Measurements from ENCODE around the gene RPL11.
"Not testable (repeated sequence)": the region's sequence is repeated elsewhere in the genome, so short reads cannot be mapped to it uniquely, and the experiment has no call there.

The RPL11 gene

DNA sequence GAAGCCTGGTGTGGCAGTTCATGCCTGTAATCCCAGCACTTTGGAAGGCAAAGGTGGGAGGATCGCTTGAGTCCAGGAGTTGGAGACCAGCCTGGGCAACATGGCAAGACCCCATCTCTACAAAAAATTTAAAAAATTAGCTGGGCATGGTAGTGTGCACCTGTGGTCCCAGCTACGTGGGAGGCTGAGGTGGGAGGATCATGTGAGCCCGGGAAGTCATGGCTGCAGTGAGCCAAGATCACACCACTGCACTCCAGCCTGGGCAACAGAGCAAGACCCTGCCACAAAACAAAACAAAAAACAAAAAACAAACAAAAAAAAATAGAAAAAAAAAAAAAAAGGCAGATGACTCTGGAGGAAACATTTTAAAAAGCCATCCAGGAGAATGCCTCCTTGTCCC lies 3.9 kb upstream of the RPL11 start:
- not testable (repeated sequence) for DNase-seq

DNA sequence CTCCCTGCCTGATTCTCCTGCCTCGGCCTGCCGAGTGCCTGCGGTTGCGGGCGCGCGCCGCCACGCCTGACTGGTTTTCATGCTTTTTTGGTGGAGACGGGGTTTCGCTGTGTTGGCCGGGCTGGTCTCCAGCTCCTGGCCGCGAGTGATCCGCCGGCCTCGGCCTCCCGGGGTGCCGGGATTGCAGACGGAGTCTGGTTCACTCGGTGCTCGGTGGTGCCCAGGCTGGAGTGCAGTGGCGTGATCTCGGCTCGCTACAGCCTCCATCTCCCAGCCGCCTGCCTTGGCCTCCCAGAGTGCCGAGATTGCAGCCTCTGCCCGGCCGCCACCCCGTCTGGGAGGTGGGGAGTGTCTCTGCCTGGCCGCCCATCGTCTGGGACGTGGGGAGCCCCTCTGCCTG lies 3.3 kb upstream of the RPL11 start:
- not testable (repeated sequence) for DNase-seq

DNA sequence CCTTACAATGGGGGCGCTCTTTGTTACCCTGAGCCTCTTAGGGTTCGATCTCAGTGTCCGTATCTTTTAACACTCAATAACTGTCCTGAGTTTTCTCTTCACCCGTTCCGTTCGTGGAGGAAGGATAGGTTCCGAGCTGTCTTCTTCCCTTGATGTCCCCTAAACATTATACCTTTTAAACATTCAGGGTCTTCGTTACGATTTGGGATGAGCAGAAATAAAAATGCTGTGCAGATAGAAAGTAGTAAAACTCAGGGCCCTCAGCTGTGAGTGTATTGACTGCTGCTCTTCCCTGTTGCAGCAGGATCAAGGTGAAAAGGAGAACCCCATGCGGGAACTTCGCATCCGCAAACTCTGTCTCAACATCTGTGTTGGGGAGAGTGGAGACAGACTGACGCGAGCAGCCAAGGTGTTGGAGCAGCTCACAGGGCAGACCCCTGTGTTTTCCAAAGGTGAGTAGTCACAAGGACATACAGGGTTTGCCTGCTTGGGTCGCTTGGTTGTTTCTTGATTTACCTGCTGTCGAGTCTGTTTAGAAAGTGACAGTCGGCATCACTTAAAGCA lies 784 bp downstream of the RPL11 start:
- DNase-seq = no peak

DNA sequence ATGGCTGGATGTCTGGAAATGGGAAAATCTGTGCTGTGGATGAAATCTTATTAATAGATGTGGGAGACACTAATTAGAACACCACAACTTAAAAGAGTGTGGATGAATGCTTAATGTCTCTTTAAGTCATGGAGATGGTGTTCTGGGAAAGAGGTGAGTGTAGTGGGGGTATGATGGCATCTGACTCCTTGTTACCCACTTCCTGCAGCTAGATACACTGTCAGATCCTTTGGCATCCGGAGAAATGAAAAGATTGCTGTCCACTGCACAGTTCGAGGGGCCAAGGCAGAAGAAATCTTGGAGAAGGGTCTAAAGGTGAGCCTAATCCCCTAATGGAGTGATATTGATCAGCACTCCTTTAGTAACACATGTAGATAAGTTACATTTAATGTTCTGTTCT lies 2.0 kb downstream of the RPL11 start:
- DNase-seq = no peak

- no peak for DNase-seq
These were observed 2.8 kb downstream of the RPL11 start for GRCh38 chr1:23694371-23694770.

DNA sequence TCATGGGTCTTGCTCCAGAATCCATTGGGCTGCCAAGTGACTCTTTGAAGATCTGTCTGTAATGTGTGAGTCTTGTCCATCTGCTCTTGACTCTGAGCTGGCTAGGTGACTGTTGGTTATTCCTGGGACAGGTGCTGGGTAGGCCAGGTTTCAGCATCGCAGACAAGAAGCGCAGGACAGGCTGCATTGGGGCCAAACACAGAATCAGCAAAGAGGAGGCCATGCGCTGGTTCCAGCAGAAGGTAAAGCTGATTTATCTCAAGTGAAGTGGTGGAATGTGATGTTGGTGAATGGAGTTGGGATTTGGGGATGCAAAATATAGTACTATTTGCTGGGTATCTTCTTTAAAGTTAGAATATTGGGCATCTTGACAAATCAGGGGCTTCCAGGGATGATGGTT lies 4.1 kb downstream of the RPL11 start:
- no peak for DNase-seq

- no peak for DNase-seq
These were observed 4.9 kb downstream of the RPL11 start for GRCh38 chr1:23696335-23696989.

DNA sequence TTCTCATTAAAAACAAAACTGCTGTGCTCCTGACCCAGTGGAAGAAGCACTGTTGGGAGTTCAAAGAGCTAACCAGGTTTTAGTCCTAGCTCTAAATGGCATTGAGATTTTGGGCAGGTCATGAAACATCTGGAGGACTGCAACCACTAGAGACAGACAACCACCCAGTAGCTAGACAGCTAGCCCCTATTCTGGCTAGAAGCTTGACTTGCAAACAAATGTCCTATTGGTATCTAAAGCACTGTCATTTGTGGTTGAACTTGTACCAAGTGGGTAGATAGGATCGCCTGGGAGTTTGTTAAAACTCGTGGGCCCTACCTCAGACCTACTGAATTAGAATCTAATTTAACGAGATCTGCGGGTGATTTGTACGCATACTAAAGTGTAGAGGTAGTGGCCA lies 6.9 kb downstream of the RPL11 start:
- no peak for DNase-seq

DNA sequence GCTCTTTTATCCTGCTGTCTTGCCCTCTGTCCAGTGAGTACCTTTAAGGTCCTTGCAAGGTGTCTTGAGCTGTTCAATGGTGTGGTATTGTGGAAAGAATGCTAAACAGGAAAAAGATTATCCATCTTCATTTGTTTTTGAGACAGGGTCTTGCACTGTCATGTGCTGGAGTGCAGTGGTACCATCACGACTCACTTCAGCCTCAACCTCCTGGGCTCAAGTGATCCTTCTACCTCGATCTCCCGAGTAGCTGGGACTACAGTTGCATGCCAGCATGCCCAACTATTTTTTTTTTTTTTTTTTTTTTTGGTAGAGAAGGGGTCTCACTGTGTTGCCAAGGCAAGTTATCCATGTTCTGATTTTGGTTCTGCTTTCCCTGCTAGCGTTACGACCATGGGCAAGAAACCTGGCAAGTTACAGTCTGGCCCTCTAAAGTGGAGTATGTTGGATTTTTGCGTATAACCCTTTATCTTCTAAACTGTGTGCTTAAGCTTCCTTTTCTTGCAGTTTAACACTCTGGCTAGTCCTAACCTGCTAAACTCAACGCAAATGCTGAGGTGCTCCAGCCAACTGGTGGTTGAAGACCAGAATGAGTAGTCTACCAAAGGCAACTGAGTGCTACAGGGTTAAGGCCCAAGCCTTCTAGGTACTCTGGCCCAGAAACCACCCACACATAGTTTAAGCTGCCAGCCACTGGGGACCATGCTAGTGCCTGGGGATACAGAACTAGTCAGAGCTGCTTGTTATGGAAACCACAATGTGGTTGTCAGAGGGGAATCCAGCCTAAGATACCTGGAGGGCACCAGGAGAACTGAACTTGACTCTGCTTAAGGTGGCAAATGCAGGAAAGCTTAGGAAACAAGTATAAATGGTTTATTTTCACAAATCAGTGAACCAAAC lies 7.9 kb downstream of the RPL11 start:
- no peak for DNase-seq

DNA sequence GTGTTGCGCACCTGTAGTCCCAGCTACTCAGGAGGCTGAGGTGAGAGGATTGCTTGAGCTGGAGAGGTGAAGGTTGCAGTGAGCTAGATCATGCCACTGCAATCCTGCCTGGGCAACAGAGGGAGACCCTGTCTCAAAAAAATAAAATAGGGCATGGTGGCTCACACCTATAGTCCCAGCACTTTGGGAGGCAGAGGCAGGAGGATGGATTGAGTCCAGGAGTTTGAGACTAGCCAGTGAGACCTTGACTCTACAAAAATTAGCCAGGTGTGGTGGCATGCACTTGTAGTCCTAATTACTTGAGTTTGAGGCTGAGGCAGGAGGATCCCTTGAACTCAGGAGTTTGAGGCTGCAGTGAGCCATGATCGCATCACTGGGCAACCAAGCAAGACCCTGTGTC lies 9.7 kb downstream of the RPL11 start:
- no peak for DNase-seq

DNA sequence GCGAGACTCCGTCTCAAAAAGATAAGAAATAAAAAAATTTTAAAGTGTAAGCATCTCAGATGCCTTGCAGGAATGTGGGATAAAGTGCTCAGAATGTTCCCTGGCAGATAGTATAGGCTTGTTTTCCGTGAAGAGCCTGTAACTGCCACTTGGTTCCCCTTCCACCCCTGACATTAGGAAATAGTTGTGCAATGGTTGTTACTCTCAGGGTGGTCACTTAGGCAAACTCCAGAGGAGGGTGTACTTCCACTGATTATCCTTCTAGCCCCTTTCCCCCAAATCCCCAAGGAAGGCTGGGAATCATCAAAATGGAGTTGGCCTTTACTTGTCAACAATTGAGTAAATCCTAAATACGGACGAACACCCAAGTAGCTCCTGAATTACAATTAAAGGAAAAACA lies 10.4 kb downstream of the RPL11 start:
- DNase-seq = no peak

- no peak for DNase-seq
These were observed 13.4 kb downstream of the RPL11 start for GRCh38 chr1:23704834-23705495.

- no peak for DNase-seq
These were observed 17.6 kb downstream of the RPL11 start for GRCh38 chr1:23709229-23709628.

DNA sequence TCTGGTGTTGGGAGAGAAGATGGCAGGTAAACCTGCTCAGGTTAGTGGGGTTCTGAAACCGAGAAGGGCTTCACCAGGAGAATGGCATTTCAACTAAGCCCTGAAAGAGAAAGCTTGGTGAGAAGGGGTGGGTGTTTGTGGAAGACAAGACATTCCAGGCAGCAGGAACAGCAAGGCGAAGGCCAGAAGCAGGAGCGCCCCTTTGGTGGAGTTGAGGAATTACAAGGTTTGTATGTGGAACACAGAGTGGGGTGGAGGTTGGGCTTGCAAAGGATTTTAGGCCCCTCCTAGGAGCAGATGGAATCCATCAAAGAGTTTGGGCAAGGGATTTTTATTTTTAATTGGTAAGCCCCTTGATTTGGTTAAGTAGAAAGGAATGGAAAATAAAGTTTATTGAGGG lies 26.9 kb downstream of the RPL11 start:
- DNase-seq = no peak

DNA sequence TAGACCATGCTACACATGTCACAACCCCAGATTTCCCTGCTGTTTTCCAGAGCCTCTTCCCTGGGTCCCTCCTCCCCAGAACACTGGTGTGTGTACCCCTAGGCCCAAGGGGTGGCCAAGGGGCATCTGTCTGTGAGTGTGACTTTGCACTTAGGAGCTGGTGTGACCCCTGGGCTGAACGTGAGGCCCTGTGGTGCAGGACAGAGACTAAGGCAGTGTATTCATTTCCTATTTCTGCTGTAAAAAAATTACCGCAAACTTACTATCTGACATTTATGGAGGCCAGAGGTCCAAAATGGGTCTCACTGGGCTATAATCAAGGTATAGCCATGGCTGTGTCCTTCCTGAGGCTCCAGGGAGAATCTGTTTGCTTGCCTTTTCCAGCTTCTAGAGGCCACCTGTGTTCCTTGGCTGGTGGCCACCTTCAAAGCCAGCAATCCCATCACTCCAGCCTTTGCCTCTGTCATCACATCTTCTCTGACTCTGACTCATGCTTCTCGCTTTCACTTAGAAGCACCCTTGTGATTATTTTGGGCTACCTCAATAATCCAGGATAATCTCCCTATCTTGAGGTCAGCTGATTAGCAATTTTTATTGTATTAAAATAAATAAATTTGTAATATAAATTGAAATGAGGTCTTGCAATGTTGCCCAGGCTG lies 27.7 kb downstream of the RPL11 start:
- no peak for DNase-seq

DNA sequence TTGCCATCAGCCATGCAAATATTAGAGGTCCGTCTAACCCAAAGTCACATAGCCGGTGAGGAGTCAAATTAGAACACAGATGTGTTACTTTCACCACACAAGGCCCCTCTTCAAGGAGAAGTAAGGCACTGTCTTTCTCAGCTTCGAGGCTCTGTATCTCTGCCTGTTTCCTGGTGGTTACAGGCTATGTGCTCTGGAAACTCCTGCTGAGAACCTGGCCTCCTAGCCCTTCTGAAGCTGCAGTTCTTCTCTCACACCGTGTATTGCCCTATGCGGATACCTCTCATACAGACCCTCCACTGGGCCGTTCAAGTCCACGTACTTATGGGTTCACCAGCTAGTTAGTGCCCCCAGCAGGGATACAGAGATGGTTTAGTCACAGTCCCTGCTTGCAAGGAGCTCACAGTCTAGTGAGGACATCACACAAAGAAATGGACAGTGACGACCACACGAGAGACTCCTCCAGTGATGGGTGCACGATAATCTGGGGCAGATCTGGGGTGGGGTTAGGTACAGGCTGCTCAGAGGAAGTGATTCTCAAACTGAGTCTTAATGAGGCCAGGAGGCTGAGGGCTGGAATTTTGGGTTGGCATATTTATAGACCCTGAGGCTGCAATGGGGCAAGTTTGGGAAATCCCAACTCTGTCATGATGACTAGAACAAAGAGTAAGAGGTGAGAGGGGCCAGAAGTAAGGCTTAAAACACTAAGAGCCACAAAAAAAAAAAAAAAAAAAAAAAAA lies 28.8 kb downstream of the RPL11 start:
- no peak for DNase-seq

DNA sequence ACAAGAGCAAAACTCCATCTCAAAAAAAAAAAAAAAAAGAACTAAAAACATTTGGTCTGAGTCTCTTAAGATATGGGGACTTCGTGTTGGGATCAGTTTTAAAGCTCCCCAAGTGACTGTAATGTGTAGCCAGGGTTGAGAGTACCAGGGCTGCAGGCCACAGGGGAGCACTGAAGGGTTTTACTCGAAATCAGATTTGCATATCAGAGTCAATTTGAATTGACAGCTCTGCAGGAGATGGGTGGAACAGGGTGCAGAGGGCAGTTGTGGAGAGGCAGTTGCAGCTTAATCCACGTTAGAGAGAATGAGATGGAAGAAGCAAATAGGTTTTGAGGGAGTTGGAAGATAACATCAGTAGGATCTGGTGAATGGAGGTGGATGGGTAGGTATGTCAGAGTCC lies 31.0 kb downstream of the RPL11 start:
- no peak for DNase-seq

DNA sequence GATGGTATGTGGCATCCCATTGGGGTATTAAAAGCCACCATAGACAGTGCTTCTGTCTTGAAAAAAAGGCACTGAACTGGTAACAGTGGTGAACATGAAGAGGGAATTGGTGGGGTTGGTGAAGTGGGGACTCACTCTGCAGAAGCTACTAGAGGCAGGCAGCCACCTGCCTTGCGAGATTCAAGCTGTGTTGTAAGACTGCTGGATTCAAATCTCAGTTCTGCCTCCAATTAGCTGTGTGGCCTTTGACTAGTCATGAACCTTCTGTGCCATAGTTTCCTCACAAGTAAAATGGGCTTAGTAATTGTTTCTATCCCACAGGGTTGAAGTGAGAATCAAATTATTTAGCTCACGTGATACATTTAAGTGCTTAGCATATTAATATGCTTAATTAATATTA lies 35.1 kb downstream of the RPL11 start:
- no peak for DNase-seq

DNA sequence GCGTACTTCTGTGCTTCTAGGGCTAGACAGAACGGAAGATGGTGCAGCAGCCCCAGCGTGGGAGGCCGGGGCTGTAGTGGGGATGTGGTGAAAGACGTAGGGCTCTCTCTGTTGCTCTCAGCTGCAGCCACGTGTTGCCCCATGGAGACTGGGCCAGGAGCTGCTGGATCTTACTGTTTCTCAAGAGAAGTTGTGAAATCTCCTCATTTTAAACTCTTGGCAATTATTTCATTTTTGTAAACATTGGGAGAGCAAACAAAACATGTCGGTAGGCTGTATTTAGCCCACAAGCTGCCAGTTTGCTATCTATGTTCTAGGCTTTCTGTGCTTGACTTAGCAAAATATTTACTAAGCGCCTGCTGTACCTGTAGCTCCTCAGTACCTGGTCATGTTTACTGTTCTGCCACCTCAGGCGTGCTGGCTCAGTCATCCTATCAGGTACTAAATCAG lies 35.8 kb downstream of the RPL11 start:
- no peak for DNase-seq

DNA sequence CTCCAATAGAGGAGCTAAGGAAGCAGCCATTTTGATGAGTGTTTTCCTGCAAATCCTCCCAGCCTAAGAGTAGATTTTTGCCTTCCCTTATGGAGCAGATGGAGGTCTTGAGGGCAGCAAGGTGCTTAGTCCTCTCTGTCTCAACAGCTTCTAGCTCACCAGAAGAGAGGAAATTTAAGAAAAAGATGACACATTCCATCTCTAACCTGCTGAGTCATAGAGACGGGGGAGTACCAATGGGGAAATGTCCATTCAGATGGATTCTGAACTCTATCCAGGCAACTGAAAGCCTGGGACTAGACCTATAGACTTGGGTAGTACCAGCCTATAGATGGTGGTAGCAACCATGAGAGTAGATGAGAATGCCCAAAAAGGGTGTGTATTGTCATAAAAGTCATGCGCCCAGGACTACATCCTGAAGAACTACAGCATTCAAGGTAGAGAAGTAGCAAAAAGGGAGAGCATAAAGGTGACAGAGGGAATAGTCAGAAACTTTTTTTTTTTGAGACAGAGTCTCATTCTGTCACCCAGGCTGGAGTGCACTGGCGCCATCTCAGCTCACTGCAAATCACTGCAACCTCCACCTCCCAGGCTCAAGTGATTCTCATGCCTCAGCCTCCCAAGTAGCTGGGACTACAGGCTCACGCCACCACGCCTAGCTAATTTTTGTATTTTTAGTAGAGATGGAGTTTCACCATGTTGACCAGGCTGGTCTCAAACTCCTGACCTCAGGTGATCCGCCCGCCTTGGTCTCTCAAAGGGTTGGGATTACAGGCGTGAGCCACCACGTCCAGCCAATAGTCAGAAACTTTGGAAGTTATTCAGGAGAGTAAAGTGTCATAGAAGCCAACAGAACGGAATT lies 41.0 kb downstream of the RPL11 start:
- no peak for DNase-seq

DNA sequence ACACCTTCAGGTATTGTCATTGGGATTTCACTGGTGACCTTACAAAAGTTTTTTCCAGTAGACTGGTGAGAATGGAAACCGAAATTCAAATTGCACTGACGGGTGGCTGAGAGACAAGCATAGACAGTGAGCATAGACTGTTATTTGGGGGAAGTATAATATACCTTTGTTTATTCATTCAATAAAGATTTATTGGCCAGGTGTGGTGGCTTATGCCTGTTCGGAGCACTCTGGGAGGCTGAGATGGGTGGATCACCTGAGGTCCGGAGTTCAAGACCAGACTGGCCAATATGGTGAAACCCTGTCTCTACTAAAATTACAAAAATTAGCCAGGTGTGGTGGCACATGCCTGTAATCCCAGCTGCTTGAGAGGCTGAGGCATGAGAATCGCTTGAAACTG lies 41.7 kb downstream of the RPL11 start:
- not testable (repeated sequence) for DNase-seq

Data from NCI-H1436 treated with DMSO at 0.1 percent for 48 hours (cell line).